Esophagus muscularis mucosa (tissue), 4 donors: ENCODE data around the gene KLF15. TPM values are rescaled to one million over a fixed set of nuclear protein-coding genes. Genes with fewer than 3 reads are reported as not detected.

Experiments
- DNase-seq: peaks from one replicate; pipeline ENCODE4 v3.0.0-alpha.2; 2017; ENCODE audit errors: extremely low spot score
- H3K27ac ChIP-seq, 4 donors: fragments of 200-600 bp; sonication (generic); replicated peaks in 1 of 4; 1 replicate in 3 of 4; 2 replicates in 1 of 4; pipeline ENCODE4 v1.5.1; 2016 to 2019; ENCODE audit warnings: mild to moderate bottlenecking in 1 of 4
- H3K27me3 ChIP-seq, 4 donors: fragments of 200-600 bp; sonication (generic); one replicate each; pipeline versions ENCODE4 v1.5.1 to v1.6.0; 2016 to 2019
- H3K36me3 ChIP-seq, 4 donors: fragments of 200-600 bp; sonication (generic); one replicate each; pipeline ENCODE4 v1.5.1; 2016 to 2019
- H3K4me1 ChIP-seq, 4 donors: fragments of 200-600 bp; sonication (generic); one replicate each; pipeline ENCODE4 v1.5.1; 2016 to 2019
- H3K4me3 ChIP-seq, 4 donors: fragments of 200-600 bp; sonication (generic); 1 replicate in 2 of 4; 2 replicates in 2 of 4; pipeline ENCODE4 v1.5.1; 2016 to 2019; ENCODE audit warnings: mild to moderate bottlenecking in 4 of 4, moderate library complexity in 1 of 4
- H3K9me3 ChIP-seq, 4 donors: fragments of 200-600 bp; sonication (generic); 1 replicate in 3 of 4; 2 replicates in 1 of 4; pipeline ENCODE4 v1.5.1; 2016 to 2019
- EP300 ChIP-seq: sonication (generic); formaldehyde crosslinking; IDR thresholded peaks from one replicate; pipeline ENCODE4 v1.6.1; 2017; ENCODE audit warnings: antibody characterized with exemption
- POLR2A ChIP-seq: fragments of 450-650 bp; IDR thresholded peaks from one replicate; pipeline ENCODE4 v1.6.1; 2017; ENCODE audit warnings: antibody characterized with exemption, moderate library complexity, mild to moderate bottlenecking, low read depth
- POLR2AphosphoS5 ChIP-seq, 2 donors: sonication (generic); formaldehyde crosslinking; IDR thresholded peaks; one replicate each; pipeline ENCODE4 v1.6.1; 2017; ENCODE audit warnings: antibody characterized with exemption in 2 of 2
- WGBS: methylation state at CpG from one replicate; pipeline ENCODE4 v1.1.5; 2018; 5-methylcytosine and 5-hydroxymethylcytosine counted together
- intact Hi-C: fragments of 100-400 bp; cut with DNase I; formaldehyde crosslinking; loops from one replicate; pipeline ENCODE4 v1.15.1; 2023
- total RNA-seq, 4 donors: library from RNA; depleted of rRNA; stranded (reverse); fragments of >200 nt; gene quantifications; one replicate each; pipeline versions ENCODE4 v1.1.0 to v1.2.1, GENCODE V29; 2016
- TF ChIP-seq, protein P1 (sequence below), 3 experiments: fragments of 200-600 bp in 2 of 3; fragments of 450-650 bp in 1 of 3; sonication (generic) in 2 of 3; IDR thresholded peaks; one replicate each; pipeline ENCODE4 v1.5.1; 2017 to 2019; ENCODE audit warnings: antibody characterized with exemption in 3 of 3, mild to moderate bottlenecking in 2 of 3, moderate library complexity in 1 of 3

KLF15 gene
- total RNA-seq, 4 donors from 2014 or later, result 84.3 to 208 (median 93.6) TPM

DNA sequence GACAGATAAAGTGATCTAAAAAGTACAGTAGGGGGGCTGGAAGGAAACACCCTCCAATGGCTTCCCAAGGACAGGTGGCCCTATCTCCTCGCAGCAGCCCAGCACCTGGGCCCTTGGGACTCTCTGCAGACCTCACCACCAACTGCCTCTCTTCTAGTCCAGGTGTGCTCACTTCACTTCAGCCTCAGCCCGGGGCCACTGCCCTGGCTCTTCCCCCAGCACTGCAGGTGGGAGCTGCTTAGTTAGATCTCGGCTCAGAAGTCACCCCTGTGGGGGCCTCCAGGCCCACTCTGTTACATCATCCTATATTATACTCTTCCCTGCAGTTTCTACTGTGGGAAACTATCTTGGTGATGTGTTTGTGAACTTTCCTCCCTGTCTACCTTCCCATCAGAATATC lies 2.0 kb downstream of the KLF15 start:
- H3K27me3 ChIP-seq, result peaks cover 0 to 7% (median 0%) of the 10 kb centered on the region in 4 donors
- peak overlapping the region; percentile 92 to 100 (median 98) for H3K27ac ChIP-seq
- peak overlapping the region; percentile 97 to 99 (median 98) for H3K4me3 ChIP-seq
- H3K36me3 ChIP-seq, result peaks cover 21 to 43% (median 26%) of the 10 kb centered on the region in 4 donors
- DNase-seq, result no peak
- intact Hi-C loops, result no loop called here
- TF ChIP-seq EP300 (no peak), POLR2AphosphoS5 (IDR thresholded peaks at IDR 0.05) (no peak), POLR2A (no peak)
- TF ChIP-seq, protein P1, sequence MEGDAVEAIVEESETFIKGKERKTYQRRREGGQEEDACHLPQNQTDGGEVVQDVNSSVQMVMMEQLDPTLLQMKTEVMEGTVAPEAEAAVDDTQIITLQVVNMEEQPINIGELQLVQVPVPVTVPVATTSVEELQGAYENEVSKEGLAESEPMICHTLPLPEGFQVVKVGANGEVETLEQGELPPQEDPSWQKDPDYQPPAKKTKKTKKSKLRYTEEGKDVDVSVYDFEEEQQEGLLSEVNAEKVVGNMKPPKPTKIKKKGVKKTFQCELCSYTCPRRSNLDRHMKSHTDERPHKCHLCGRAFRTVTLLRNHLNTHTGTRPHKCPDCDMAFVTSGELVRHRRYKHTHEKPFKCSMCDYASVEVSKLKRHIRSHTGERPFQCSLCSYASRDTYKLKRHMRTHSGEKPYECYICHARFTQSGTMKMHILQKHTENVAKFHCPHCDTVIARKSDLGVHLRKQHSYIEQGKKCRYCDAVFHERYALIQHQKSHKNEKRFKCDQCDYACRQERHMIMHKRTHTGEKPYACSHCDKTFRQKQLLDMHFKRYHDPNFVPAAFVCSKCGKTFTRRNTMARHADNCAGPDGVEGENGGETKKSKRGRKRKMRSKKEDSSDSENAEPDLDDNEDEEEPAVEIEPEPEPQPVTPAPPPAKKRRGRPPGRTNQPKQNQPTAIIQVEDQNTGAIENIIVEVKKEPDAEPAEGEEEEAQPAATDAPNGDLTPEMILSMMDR (IDR thresholded peaks at IDR 0.05), result no peak
- 55% methylated on average over 3 of the region's 3 CpGs for WGBS
- peaks cover 0 to 9% (median 0%) of the 10 kb centered on the region in 4 donors for H3K9me3 ChIP-seq
- peaks cover 63 to 66% (median 65%) of the 10 kb centered on the region in 4 donors for H3K4me1 ChIP-seq

DNA sequence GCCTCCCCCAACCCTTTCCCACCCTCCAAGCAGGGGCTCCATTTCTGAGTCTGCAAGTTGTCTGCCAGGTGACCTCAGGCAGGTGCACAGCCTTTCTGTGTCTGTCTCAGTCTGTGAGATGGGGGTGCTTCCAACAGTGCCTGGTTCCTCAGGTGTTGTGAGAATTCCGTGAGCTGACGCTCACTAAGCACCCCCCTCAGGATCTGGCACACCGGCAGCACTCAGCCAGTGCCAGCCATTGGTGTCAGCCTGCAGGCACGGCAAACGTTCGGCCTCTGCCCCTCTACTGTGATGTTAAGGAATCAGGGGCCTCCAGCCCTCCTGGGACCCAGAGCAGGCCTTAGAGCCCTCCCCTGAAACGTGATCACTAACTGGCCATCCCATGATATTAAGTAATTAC lies 2.4 kb downstream of the KLF15 start:
- peaks cover 68 to 71% (median 69%) of the 10 kb centered on the region in 4 donors for H3K4me1 ChIP-seq
- 80% methylated on average over 7 of the region's 7 CpGs for WGBS
- intact Hi-C loops, result loop anchor here (5.0 kb wide), 1 partner anchor 47 kb away; no protein-coding TSS in a partner anchor

DNA sequence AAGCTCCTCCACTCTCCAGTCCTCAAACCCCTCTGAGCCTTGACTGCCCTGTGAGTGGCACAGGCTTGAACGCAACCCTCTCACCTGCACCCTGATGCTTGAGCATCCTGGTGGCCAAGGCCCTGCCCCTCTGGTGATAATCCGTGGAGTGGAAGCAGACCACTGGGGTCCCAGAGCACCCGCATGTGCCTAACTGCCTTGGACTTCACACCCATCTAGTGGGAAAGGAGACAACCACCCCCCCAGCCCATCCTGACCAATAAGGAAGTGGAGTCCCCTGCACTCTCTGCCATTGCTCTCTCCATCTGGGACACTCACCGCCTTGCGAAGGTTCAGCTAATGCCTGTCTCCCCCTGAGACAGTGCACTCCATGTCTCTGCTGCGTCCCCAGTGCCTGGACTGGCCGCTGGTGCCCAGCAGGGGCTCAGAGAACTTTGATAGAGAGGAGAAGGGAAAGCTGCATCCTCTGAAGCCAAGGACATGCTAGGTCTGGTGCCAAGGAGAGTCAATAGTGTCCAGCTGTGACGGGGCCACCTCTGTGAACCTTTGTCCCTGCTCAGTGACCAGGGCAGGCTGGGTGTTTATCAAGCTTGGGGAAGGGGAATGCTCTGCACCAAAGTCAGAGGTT lies 3.4 kb downstream of the KLF15 start:
- DNase-seq, result no peak
- H3K36me3 ChIP-seq, result peaks cover 32 to 57% (median 40%) of the 10 kb centered on the region in 4 donors
- intact Hi-C loops, result loop anchor here (5.0 kb wide), 1 partner anchor 47 kb away; no protein-coding TSS in a partner anchor
- 83% methylated on average over 8 of the region's 8 CpGs for WGBS
- no peaks in the 10 kb centered on the region for H3K27me3 ChIP-seq
- no peaks in the 10 kb centered on the region for H3K9me3 ChIP-seq
- H3K27ac ChIP-seq, result peak overlapping the region; percentile 92 to 100 (median 98)
- H3K4me1 ChIP-seq, result peaks cover 78 to 80% (median 79%) of the 10 kb centered on the region in 4 donors
- H3K4me3 ChIP-seq, result peak overlapping the region; percentile 97 to 99 (median 98)
- TF ChIP-seq POLR2A (no peak), POLR2AphosphoS5 (IDR thresholded peaks at IDR 0.05) (no peak), EP300 (no peak)
- TF ChIP-seq, protein P1 (IDR thresholded peaks at IDR 0.05), result no peak

More for the DNA sequence above, 2.4 kb downstream of the KLF15 start:
- Histone ChIP-seq H3K36me3 (peaks cover 24 to 47% (median 31%) of the 10 kb centered on the region in 4 donors), H3K9me3 (peaks cover 0 to 7% (median 0%) of the 10 kb centered on the region in 4 donors), H3K4me3 (peak overlapping the region; percentile 97 to 99 (median 98)), H3K27ac (peak overlapping the region; percentile 92 to 100 (median 98)), H3K27me3 (peaks cover 0 to 2% (median 0%) of the 10 kb centered on the region in 4 donors)
- DNase-seq, result no peak
- TF ChIP-seq EP300, result no peak
- TF ChIP-seq POLR2AphosphoS5 (IDR thresholded peaks at IDR 0.05), result no peak
- no peak for TF ChIP-seq POLR2A
- TF ChIP-seq, protein P1 (IDR thresholded peaks at IDR 0.05), result no peak

DNA sequence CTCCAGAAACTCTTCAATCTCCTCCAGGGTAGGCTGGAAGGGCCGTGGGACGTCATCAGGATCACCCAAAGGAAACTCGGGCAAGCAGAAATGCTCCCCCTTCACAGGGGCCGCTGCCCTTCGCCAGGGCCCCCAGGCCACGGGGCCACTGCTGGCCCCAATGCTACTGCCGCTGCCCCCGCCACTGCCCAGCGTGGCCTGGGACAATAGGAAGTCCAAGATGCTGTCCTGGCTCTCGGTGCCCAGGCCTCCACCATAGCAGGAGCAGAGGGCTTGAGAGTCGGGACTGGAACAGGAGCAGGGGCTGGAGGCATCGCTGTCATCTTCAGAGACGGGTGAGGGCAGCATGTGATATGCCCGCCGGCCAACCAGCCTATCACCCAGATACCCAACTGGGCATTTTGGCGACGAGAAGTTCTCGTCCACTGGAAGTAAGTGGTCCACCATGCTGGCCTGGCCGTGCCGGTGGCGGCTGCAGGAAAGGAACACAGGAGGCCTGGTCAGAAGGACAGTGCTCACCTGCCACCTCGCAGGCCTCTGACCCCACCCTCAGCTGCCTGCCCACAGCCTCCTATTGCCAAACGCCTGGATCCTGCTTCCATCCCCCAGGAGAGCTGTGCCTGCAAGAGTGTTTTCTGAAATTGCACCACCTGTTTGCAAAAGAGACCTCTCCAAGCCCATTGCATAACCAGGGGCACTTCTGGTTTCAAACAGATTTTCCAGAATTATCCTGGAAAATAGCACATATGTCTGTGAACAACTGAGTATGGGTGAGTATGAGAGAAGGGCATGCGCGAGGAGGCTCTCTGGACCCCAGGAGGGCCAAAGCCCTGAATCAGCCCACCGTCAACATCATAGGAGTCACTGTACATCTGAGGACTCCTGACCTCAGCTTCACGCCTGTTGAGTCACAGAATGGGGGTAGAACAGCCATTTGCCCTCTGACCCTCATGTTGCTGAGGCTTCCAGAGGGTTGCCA lies 4.4 kb downstream of the KLF15 start:
- no peaks in the 10 kb centered on the region for H3K9me3 ChIP-seq
- WGBS, result 95% methylated on average over 18 of the region's 27 CpGs
- H3K27ac ChIP-seq, result peak overlapping the region in 3 of 4 donors; percentile 92 to 98 (median 98)
- no peak for DNase-seq
- TF ChIP-seq EP300 (no peak), POLR2AphosphoS5 (IDR thresholded peaks at IDR 0.05) (peak in 1 of 2 donors; percentile 33)
- TF ChIP-seq, protein P1 (IDR thresholded peaks at IDR 0.05), result no peak
- no peak overlapping the region for H3K4me3 ChIP-seq
- intact Hi-C loops, result loop anchor here (5.0 kb wide), 1 partner anchor 45 kb away; no protein-coding TSS in a partner anchor
- H3K4me1 ChIP-seq, result peaks cover 81 to 83% (median 83%) of the 10 kb centered on the region in 4 donors
- H3K36me3 ChIP-seq, result peaks cover 36 to 67% (median 50%) of the 10 kb centered on the region in 4 donors
- H3K27me3 ChIP-seq, result no peaks in the 10 kb centered on the region
